Neural crest cell (in vitro differentiated cells): ENCODE data around the gene HOXC4. TPM values are rescaled to one million over a fixed set of nuclear protein-coding genes. Genes with fewer than 3 reads are reported as not detected.

Experiments used
- DNase-seq: peaks from one replicate; pipeline ENCODE4 v3.0.0; 2021; ENCODE audit warnings: low read depth, mixed read lengths, low spot score
- H3K27ac Mint-ChIP-seq: one replicate; pipeline ENCODE4 v1.8.0; 2021; ENCODE audit warnings: mild to moderate bottlenecking, mixed read lengths; ENCODE audit not compliant: unreplicated experiment
- H3K27me3 Mint-ChIP-seq: 2 replicates; pipeline ENCODE4 v1.8.0; 2021; ENCODE audit warnings: low read depth, mild to moderate bottlenecking, mixed read lengths
- H3K36me3 Mint-ChIP-seq: 2 replicates; pipeline ENCODE4 v1.8.0; 2021; ENCODE audit warnings: low read depth, mild to moderate bottlenecking, mixed read lengths
- H3K4me1 Mint-ChIP-seq: 2 replicates; pipeline ENCODE4 v1.8.0; 2021; ENCODE audit warnings: mixed read lengths
- H3K4me3 Mint-ChIP-seq: one replicate; pipeline ENCODE4 v1.8.0; 2021; ENCODE audit warnings: mild to moderate bottlenecking, mixed read lengths
- H3K9me3 Mint-ChIP-seq: 2 replicates; pipeline ENCODE4 v1.8.0; 2021; ENCODE audit warnings: mixed read lengths
- CTCF ChIP-seq: fragments of 200-600 bp; sonication (generic); conservative IDR thresholded peaks from 2 replicates; pipeline ENCODE4 v1.5.0; 2021; ENCODE audit warnings: antibody characterized with exemption, mild to moderate bottlenecking
- total RNA-seq: library from RNA; stranded (reverse); gene quantifications from 2 replicates; pipeline ENCODE4 v1.2.1, GENCODE V29; 2021

HOXC4 gene
- total RNA-seq, 1 donor from 2014 or later: 5.6 TPM

- Mint-ChIP-seq H3K27me3 (peaks cover 97% of the 10 kb centered on the region), H3K9me3 (no peaks in the 10 kb centered on the region), H3K4me3 (peak overlapping the region; percentile 73), H3K36me3 (peaks cover 6% of the 10 kb centered on the region), H3K4me1 (no peaks in the 10 kb centered on the region), H3K27ac (no peak overlapping the region)
- no peak for DNase-seq
- no peak for TF ChIP-seq CTCF
Measured at GRCh38 chr12:54033980-54034784, 19.5 kb upstream of the HOXC4 start.

GRCh38 chr12:54034785-54035310 is 18.8 kb upstream of the HOXC4 start:
- Mint-ChIP-seq H3K36me3 (peaks cover 3% of the 10 kb centered on the region), H3K4me1 (peaks cover under 1% of the 10 kb centered on the region), H3K27ac (no peak overlapping the region), H3K4me3 (peak overlapping the region; percentile 75), H3K27me3 (peaks cover 97% of the 10 kb centered on the region), H3K9me3 (no peaks in the 10 kb centered on the region)
- DNase-seq: no peak
- no peak for TF ChIP-seq CTCF

DNA sequence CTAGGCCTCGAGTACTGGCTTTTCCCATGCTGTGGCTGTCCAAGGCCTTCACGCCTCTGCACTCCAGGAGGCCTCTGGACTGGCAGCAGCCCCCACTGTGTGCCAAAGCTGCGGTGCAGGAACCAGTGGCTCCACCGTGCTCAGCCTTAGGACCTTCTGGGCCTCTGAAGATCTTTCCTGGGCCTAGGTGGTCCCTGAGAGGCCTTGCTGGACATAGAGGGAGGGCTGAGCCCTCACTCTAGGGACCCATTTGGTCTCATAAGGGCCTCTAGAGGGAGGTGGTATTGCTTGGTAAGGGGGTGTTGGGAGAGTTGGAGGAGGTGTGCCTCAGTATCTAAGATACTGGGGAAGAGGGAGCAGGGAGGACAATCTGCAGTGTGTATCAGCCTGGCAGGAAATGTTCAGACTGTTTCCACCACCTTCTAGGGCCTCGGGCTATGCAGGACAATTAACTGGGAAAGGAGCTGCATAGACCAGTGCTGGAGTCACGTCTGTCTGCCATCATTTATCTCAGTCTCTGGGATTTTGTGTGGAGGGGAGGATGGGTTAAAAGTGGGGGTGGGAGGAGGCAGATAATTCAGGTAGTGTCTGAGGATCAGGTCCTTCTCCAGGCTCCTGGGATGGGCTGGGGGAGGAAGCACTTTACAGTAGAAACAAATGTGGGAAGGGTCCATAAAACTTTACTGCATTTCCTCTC is 17.9 kb upstream of the HOXC4 start:
- no peak for TF ChIP-seq CTCF
- no peak for DNase-seq
- Mint-ChIP-seq H3K27ac (peak overlapping the region; percentile 43), H3K9me3 (no peaks in the 10 kb centered on the region), H3K36me3 (peaks cover 3% of the 10 kb centered on the region), H3K4me3 (peak overlapping the region; percentile 75), H3K27me3 (peaks cover 97% of the 10 kb centered on the region), H3K4me1 (peaks cover 3% of the 10 kb centered on the region)

DNA sequence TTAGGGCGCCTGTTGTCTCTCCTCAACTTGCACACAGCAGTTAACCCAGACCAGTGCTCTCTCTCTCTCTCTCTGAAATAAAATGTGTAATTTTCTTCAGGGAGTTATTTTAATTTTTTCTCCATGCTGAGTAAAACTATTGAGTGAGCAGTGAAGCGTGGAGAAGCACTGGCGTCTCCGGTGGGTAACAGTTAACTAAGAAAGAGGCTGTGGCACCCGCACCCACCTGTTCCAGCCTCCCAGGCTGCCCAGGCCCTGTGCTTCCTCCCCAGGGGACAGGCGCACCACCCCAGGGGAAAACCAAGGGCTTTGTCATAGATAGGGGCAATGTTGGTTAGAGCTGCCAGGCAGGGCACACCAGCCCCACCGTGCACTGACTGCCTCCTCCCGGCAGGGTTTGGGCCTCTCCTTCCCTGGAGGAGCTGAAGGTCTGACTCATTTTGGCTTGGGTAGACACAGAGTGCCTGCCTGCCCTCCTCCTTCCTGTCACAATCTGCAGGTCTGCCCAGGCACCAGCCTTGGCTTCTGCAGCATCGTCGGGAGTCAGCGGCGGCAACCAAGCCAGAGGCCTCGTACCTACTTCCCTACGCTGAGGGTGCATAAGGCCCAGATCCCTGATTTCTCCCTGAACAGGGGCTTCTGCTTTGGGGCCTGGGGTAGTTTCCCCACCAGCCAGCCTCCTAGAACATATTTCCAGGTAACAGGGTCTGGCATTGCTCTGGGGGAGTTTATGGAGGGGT is 16.8 kb upstream of the HOXC4 start:
- no peak for TF ChIP-seq CTCF
- H3K4me1 Mint-ChIP-seq: peaks cover 3% of the 10 kb centered on the region
- peak overlapping the region; percentile 77 for H3K4me3 Mint-ChIP-seq
- peaks cover 97% of the 10 kb centered on the region for H3K27me3 Mint-ChIP-seq
- no peak overlapping the region for H3K27ac Mint-ChIP-seq
- no peak for DNase-seq
- no peaks in the 10 kb centered on the region for H3K9me3 Mint-ChIP-seq
- H3K36me3 Mint-ChIP-seq: peaks cover 3% of the 10 kb centered on the region
